ENCODE data around the gene CASP5.

GRCh38 chr11:104957280-104957679 is 65.7 kb downstream of the CASP5 start:
- TF ChIP-seq POLR2A (IDR thresholded peaks at IDR 0.05; ENCODE audit: low read depth), result no peak
- no peak for TF ChIP-seq CTCF (IDR thresholded peaks at IDR 0.05)

All from esophagus muscularis mucosa (tissue), 3 donors.